Measurements from ENCODE around the gene MSRB1.
A peak's percentile ranks its signal among the peaks of the same experiment; 100 is the strongest.
"Not testable (repeated sequence)": the region's sequence is repeated elsewhere in the genome, so short reads cannot be mapped to it uniquely, and the experiment has no call there.

The MSRB1 gene

GRCh38 chr16:1941162-1942046, 1.6 kb downstream of the MSRB1 start:
- peak overlapping the region; percentile 75 for H3K4me2 ChIP-seq (ENCODE audit: low read depth, low read length, poor library complexity, severe bottlenecking)
- H3K9ac ChIP-seq (ENCODE audit: low read length), result no peak overlapping the region
- H4K20me1 ChIP-seq (ENCODE audit: low read depth, low read length), result no peaks in the 10 kb centered on the region
- no peak overlapping the region for H3K27ac ChIP-seq (ENCODE audit: low read depth, low read length)
- H3K79me2 ChIP-seq (ENCODE audit: insufficient read depth, low read length), result no peaks in the 10 kb centered on the region
- no peak overlapping the region for H3K4me3 ChIP-seq (ENCODE audit: insufficient read depth, low read length, poor library complexity, severe bottlenecking)
- no peak overlapping the region for H2AFZ ChIP-seq (ENCODE audit: low read depth, low read length, severe bottlenecking)
- TF ChIP-seq EZH2phosphoT487 (conservative IDR thresholded peaks at IDR 0.05; ENCODE audit: low read length), result no peak
- TF ChIP-seq, protein P1, sequence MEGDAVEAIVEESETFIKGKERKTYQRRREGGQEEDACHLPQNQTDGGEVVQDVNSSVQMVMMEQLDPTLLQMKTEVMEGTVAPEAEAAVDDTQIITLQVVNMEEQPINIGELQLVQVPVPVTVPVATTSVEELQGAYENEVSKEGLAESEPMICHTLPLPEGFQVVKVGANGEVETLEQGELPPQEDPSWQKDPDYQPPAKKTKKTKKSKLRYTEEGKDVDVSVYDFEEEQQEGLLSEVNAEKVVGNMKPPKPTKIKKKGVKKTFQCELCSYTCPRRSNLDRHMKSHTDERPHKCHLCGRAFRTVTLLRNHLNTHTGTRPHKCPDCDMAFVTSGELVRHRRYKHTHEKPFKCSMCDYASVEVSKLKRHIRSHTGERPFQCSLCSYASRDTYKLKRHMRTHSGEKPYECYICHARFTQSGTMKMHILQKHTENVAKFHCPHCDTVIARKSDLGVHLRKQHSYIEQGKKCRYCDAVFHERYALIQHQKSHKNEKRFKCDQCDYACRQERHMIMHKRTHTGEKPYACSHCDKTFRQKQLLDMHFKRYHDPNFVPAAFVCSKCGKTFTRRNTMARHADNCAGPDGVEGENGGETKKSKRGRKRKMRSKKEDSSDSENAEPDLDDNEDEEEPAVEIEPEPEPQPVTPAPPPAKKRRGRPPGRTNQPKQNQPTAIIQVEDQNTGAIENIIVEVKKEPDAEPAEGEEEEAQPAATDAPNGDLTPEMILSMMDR (IDR thresholded peaks at IDR 0.05; ENCODE audit: insufficient read depth, low read length, poor library complexity, severe bottlenecking), result peak; percentile 22
- H3K9me2 ChIP-seq (replicated peaks; ENCODE audit: insufficient read depth, low read length), result no peaks in the 10 kb centered on the region
- no peaks in the 10 kb centered on the region for H3K27me3 ChIP-seq (ENCODE audit: low read length)
- H3K9me3 ChIP-seq (ENCODE audit: insufficient read depth, low read length), result no peaks in the 10 kb centered on the region
- H3F3A ChIP-seq (ENCODE audit: insufficient read depth), result no peaks in the 10 kb centered on the region
- no peaks in the 10 kb centered on the region for H3K36me3 ChIP-seq (ENCODE audit: low read length)

DNA sequence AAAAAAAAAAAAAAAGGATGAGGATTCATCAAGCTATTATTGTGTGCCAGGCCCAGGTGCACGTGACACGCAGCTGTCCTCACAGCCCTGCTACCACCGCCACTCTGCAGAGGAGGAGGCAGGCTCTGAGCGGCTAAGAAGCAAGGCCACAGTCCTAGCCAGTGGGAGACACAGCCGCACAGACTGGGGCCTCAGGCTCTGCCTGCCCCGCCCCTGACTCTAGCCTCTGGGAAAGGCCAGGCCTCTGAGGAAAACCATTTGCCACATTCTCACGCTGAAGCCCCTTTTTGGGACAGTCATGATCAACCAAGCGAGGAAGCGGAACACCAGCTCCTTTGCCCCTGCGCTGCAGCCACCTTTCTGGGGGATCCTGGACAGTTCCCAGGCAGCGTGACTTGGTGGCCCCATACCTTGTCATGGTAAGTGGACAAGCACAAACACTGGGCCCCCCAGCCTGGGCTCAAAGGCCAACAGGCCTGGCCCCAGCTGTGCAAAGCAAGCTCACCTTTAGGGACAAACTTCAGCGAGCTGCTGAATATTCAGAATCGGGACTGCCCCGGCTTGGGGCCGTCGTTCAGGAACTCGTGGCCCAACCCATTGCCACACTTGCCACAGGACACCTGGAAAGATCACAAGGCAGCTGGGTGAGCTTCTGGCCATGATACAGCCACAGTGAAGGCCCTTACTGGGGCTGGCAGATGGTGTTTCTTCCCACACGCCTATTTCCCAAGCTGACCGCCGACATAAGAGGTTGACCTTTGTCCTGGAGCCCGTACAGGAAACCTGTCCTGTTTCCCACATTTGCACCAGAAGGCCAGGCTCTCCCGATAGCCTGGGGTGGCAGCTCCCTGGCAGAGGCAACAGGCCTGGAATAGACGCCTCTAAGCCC, 2.5 kb downstream of the MSRB1 start:
- TF ChIP-seq, protein P1 (IDR thresholded peaks at IDR 0.05; ENCODE audit: insufficient read depth, low read length, poor library complexity, severe bottlenecking), result no peak
- TF ChIP-seq EZH2phosphoT487 (conservative IDR thresholded peaks at IDR 0.05; ENCODE audit: low read length), result no peak
- Histone ChIP-seq H3K79me2 (ENCODE audit: insufficient read depth, low read length) (no peaks in the 10 kb centered on the region), H3K36me3 (ENCODE audit: low read length) (no peaks in the 10 kb centered on the region), H4K20me1 (ENCODE audit: low read depth, low read length) (no peaks in the 10 kb centered on the region), H2AFZ (ENCODE audit: low read depth, low read length, severe bottlenecking) (no peak overlapping the region), H3K4me2 (ENCODE audit: low read depth, low read length, poor library complexity, severe bottlenecking) (no peak overlapping the region), H3K9me2 (replicated peaks; ENCODE audit: insufficient read depth, low read length) (no peaks in the 10 kb centered on the region), H3F3A (ENCODE audit: insufficient read depth) (no peaks in the 10 kb centered on the region), H3K27me3 (ENCODE audit: low read length) (no peaks in the 10 kb centered on the region), H3K27ac (ENCODE audit: low read depth, low read length) (no peak overlapping the region), H3K9me3 (ENCODE audit: insufficient read depth, low read length) (no peaks in the 10 kb centered on the region), H3K4me3 (ENCODE audit: insufficient read depth, low read length, poor library complexity, severe bottlenecking) (no peak overlapping the region), H3K9ac (ENCODE audit: low read length) (no peak overlapping the region)

GRCh38 chr16:1939833-1940232, 3.2 kb downstream of the MSRB1 start:
- H2AFZ ChIP-seq (ENCODE audit: low read depth, low read length, severe bottlenecking); H3K36me3 ChIP-seq (ENCODE audit: low read length); H3K4me2 ChIP-seq (ENCODE audit: low read depth, low read length, poor library complexity, severe bottlenecking); H3F3A ChIP-seq (ENCODE audit: insufficient read depth); H3K9me3 ChIP-seq (ENCODE audit: insufficient read depth, low read length); H3K27ac ChIP-seq (ENCODE audit: low read depth, low read length); H4K20me1 ChIP-seq (ENCODE audit: low read depth, low read length); H3K9me2 ChIP-seq (replicated peaks; ENCODE audit: insufficient read depth, low read length); H3K79me2 ChIP-seq (ENCODE audit: insufficient read depth, low read length); H3K27me3 ChIP-seq (ENCODE audit: low read length); H3K4me3 ChIP-seq (ENCODE audit: insufficient read depth, low read length, poor library complexity, severe bottlenecking); H3K9ac ChIP-seq (ENCODE audit: low read length): not testable (repeated sequence)
